Stimulated activated CD8-positive, alpha-beta memory T cell treated with anti-CD3 and anti-CD28 coated beads, Interleukin-2, amount 100 ng/mL, for 48 hours (primary cell): Measurements from ENCODE around the gene DHRS12.

Experiments used
- DNase-seq, 2 donors: peaks; one replicate each; pipeline ENCODE4 v3.0.0-alpha.2; 2020; ENCODE audit warnings: low read depth in 2 of 2

The DHRS12 gene

DNA sequence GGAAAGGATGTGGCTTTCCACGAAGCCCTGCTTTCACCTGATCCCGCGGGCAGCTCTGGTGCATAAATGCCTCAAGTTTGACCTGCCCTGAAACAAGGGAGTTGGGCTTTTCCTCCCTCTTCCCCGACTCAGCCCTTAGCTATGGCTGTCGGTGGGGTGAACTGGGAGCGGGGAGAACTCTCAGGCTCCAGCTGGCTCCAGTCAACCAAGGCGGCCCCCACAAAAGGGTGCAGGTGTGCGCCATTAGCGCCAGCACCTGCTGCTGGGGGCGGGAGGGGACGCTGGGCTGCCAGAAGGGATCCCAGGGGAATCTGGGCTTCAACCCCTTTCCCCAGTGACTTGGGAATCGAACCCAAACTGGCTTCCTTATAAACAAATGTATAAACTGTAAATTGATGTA, 7.1 kb upstream of the DHRS12 start:
- no peak for DNase-seq

GRCh38 chr13:51808811-51809210, 4.8 kb upstream of the DHRS12 start:
- DNase-seq = no peak

DNA sequence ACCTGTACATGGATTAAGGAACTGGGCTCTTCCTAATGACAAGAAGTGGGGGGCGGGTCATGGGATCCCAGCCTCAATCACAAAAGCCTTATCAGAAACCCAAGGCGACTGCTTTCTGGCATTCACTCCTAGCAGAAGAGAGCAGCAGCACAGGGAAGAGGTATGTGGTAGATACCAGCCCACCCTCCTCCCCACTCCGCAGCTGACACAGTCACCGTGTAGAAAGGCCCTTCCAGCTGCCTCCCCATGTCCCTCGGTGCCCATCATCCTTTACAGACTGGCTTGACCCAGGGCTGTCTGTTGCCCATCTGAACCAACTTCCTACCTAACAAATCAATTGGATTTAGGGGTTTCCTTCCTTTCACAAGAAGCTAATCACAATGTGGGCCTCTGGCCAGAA, 3.1 kb upstream of the DHRS12 start:
- no peak for DNase-seq

DNA sequence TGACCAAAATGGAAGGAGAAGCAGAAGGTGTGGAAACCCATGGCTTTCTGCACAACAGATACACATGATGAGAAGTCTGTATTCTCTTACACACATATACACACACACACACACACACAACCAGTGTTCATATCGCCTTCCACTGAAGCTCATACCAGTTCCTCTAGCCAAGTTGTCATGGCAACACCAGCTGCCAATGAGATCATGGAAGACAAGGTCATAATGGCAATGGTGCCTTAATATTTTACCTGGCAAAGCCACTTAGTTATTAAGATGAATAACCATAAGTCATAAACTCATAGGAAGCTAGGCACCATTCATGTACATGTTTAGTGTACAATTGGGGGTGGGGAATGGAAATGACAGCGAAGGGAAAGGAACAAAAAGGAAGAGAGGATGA, 2.6 kb upstream of the DHRS12 start:
- DNase-seq = no peak

DNA sequence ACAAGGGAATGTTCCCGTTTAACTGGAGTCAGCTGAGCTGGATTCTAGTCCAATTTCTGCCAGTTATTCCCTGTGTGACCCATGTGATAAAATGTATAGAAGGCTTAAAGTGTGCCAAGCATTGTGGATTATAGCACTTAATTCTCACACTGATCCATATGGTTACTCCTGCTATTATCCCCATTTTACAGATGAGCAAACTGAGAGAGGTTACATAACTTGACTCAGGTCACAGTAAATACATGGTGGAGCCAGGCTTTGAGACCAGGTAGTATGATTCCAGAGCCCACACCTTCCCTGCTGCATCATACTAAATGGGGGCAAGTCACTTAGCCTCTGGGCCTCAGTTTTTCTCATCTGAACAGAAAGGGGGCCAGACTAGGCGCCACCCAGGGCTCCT, 2.0 kb upstream of the DHRS12 start:
- DNase-seq = no peak

- no peak for DNase-seq
These were observed 1.4 kb upstream of the DHRS12 start for GRCh38 chr13:51805313-51805712.

- no peak for DNase-seq
These were observed 571 bp upstream of the DHRS12 start for GRCh38 chr13:51804295-51805172.

DNA sequence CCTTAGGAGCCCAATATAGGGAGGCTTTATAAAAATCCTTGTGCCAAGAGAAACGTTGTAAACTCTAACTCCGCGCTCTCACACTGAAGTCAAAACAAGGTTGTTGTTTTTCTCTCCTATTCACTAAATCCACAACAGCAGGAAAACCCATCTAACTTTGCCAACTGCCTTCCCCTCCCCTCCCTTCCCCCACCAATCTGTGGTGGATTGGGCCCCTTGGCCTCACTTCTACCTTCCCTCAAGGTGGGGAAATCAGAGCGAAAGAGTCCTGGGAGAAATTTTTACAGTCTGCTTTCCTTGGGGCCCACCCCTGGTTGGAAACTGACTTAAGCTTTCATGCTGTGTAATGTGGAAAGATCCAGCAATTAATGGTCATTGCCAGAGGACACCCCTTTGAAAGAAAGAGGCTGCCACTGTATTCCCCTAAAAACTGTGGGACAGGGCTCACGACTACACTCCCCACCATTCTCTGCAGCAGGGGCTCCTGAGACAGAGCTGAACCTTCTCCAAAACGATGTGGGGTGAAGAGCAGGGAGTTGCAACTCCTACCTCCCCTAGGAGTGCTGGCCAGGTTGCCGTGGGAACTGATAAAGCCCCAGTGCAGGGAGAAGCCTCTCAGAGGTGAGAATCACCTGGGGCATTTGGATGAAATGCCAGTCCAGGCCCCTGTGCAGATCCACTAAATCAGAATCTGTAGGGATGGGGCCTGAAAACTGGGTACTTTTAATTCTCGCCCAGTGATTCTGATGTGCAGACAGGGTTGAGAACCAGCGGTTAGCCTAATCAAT, 1.1 kb downstream of the DHRS12 start:
- DNase-seq = no peak

GRCh38 chr13:51801631-51802099, 2.3 kb downstream of the DHRS12 start:
- DNase-seq = no peak

DNA sequence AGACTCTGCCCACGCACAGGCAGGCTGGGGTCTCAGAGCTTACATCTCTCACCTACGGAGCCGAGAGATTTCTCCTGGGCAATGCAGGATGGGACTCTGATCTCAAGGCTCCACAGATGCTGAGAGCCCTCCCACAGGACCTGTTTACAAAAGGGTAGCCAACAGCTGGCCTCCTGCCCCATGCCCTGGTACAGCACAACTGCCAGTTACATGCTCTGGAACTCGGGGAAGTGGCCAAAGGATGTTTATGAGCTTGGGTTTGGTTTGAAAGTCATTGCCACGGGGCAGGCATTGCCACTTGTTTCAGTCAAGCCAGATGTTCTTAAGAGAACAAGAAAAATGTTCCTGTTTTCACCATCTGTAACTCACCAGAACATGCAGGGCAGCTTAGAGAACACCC, 3.5 kb downstream of the DHRS12 start:
- no peak for DNase-seq

GRCh38 chr13:51799261-51799660, 4.7 kb downstream of the DHRS12 start:
- no peak for DNase-seq

- DNase-seq = no peak
These were observed 6.1 kb downstream of the DHRS12 start for GRCh38 chr13:51797664-51798488.

- no peak for DNase-seq
These were observed 7.4 kb downstream of the DHRS12 start for GRCh38 chr13:51796546-51796945.

DNA sequence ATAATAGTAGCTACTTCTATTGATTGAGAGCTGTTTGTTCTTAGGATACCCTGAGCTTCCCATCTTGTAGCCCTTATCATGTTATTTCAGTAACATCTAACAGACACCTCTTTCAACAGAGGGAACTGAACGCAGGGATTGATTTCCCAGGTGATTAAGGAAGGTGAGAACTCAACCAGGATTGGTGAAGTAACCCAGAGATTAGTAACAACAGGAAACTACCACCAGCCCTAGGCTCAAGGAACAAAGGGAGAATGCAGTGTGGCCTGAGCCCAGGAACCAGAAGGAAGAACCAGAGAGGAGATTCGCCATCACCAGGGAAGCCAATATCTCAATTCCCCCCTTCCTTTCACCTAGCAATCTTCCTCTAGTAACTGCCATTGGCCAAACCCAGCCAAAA, 8.5 kb downstream of the DHRS12 start:
- DNase-seq = no peak

GRCh38 chr13:51794964-51795363, 9.0 kb downstream of the DHRS12 start:
- DNase-seq = no peak

DNA sequence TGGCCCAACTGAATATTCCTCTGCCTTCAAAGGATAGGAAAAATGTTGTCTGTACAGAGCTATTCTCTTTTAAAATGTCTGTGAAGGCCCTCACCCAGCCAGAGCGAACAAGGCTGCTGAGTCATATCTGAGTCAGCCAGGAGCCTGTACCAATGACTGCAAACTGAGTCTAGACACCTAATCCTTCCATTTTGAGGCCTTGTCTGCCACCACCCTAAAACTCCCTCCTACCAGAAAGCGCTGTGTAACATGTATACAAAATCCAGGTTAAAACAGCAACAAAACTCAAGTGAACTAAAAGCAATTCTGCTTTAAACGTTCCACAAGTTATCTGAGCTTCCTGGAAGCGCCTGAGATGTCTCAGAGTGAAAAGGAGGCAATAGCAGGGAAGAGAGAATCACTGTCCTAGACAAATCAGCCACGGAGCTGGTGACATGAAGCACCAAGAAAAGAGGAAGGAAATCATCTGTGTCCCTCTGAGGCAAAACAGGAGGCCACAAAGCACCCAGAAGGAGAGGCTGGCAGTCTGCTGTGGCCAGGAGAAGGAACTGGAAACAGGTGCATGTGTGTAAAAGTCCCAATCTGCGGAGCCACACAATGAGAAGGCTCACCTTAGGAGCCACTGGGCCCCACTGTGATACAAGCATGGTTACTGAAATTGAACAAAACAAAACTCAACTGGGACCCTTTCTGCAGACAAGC, 10.2 kb downstream of the DHRS12 start:
- no peak for DNase-seq

GRCh38 chr13:51786425-51787265, 17.3 kb downstream of the DHRS12 start:
- no peak for DNase-seq

DNA sequence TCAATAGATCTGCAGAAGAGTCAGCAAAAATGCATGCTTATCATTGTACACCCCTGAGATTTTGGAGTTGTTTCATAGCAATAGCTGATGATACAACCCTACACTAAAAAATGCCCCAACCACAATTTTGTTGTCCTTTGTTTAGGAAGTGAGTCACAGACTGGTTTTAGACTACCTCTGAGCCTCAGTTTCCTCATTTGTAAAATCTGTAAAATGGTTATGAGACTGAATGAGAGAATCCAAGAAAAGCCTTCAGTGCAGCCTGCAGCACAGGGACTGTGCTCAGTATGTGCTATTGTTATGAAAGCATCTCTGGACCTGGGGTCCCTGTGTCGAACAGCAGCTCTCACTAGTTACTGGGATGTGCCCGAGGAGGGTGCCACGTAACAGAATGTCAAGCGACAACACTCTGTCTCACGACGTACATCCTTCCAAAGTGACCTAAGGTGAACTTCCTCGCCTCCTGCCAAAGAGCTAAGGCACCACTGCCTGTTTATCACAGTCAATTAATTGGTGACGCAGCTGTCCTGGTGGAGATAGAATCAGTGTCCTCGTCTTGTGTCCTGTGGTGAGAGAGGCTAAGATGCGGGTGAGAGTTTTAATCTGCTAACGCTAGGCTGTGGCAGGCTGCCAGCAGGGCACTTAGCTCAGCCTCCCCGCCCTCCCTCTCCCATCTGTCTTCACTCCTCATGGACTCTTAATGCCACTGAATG, 18.1 kb downstream of the DHRS12 start:
- DNase-seq = no peak

GRCh38 chr13:51784097-51784496, 19.9 kb downstream of the DHRS12 start:
- no peak for DNase-seq
